Keratinocyte (primary cell): ENCODE measurements around the gene TAS2R46. TPM values are rescaled to one million over a fixed set of nuclear protein-coding genes. Genes with fewer than 3 reads are reported as not detected.

ENCODE experiments used
- DNase-seq: peaks from one replicate; pipeline ENCODE4 v3.0.0-alpha.2; 2011; ENCODE audit warnings: low read depth, missing footprints, low spot score
- FAIRE-seq: peaks from 2 replicates; lab custom pipeline; 2011; peaks lifted over from hg19 to GRCh38; lab: Jason Lieb, UNC
- H2AFZ ChIP-seq: 2 replicates; pipeline ENCODE4 v1.6.0; 2012; ENCODE audit warnings: low read length, control low read depth, inconsistent platforms; ENCODE audit not compliant: control insufficient read depth
- H3K27ac ChIP-seq: 2 replicates; pipeline ENCODE4 v1.5.1; 2011; ENCODE audit warnings: low read length; ENCODE audit not compliant: control insufficient read depth, insufficient read depth
- H3K27me3 ChIP-seq: 3 replicates; pipeline ENCODE4 v1.6.0; 2011; ENCODE audit warnings: low read length; ENCODE audit not compliant: control insufficient read depth, insufficient read depth; ENCODE audit errors: extremely low read depth
- H3K36me3 ChIP-seq, 2 experiments: 2 replicates in 1 of 2; 3 replicates in 1 of 2; pipeline ENCODE4 v1.5.1; 2011; ENCODE audit warnings: low read length in 2 of 2, mild to moderate bottlenecking in 1 of 2; ENCODE audit not compliant: control insufficient read depth in 2 of 2, insufficient read depth in 2 of 2; ENCODE audit errors: extremely low read depth in 1 of 2
- H3K4me1 ChIP-seq: 3 replicates; pipeline ENCODE4 v1.5.1; 2011; ENCODE audit warnings: low read length; ENCODE audit not compliant: control insufficient read depth, insufficient read depth; ENCODE audit errors: extremely low read depth
- H3K4me2 ChIP-seq: 3 replicates; pipeline ENCODE4 v1.6.0; 2011; ENCODE audit warnings: low read depth, low read length; ENCODE audit not compliant: control insufficient read depth, insufficient read depth; ENCODE audit errors: extremely low read depth
- H3K4me3 ChIP-seq, 3 experiments: fragments of 200-600 bp in 1 of 3; sonication (generic) in 1 of 3; 2 replicates in 2 of 3; 3 replicates in 1 of 3; pipeline ENCODE4 v1.5.1; 2011 to 2016; ENCODE audit warnings: low read length in 3 of 3, mild to moderate bottlenecking in 3 of 3, control low read depth in 2 of 3, inconsistent platforms in 1 of 3, low read depth in 1 of 3, mixed read lengths in 1 of 3, mixed run types in 1 of 3, moderate library complexity in 1 of 3; ENCODE audit not compliant: control insufficient read depth in 2 of 3, insufficient read depth in 2 of 3; ENCODE audit errors: extremely low read depth in 1 of 3
- H3K79me2 ChIP-seq: 2 replicates; pipeline ENCODE4 v1.6.0; 2012; ENCODE audit warnings: low read length; ENCODE audit not compliant: control insufficient read depth, insufficient read depth
- H3K9ac ChIP-seq: 3 replicates; pipeline ENCODE4 v1.6.0; 2011; ENCODE audit warnings: low read length; ENCODE audit not compliant: control insufficient read depth, insufficient read depth; ENCODE audit errors: extremely low read depth
- H3K9me1 ChIP-seq: 3 replicates; pipeline ENCODE4 v1.6.0; 2011; ENCODE audit warnings: low read length; ENCODE audit not compliant: control insufficient read depth, insufficient read depth; ENCODE audit errors: extremely low read depth
- H3K9me3 ChIP-seq: 2 replicates; pipeline ENCODE4 v1.5.1; 2012; ENCODE audit warnings: low read depth, low read length; ENCODE audit not compliant: control insufficient read depth
- H4K20me1 ChIP-seq: 3 replicates; pipeline ENCODE4 v1.6.0; 2011; ENCODE audit warnings: low read length; ENCODE audit not compliant: control insufficient read depth, insufficient read depth; ENCODE audit errors: extremely low read depth
- CTCF ChIP-seq, 3 experiments: IDR thresholded peaks in 1 of 3; conservative IDR thresholded peaks in 1 of 3; optimal IDR thresholded peaks in 1 of 3; 2 replicates in 2 of 3; 3 replicates in 1 of 3; pipeline versions ENCODE3 to v1.5.1; 2011; ENCODE audit warnings: low read length in 3 of 3, mild to moderate bottlenecking in 3 of 3, moderate library complexity in 2 of 3, control low read depth in 1 of 3, inconsistent platforms in 1 of 3; ENCODE audit not compliant: insufficient read depth in 2 of 3; ENCODE audit errors: extremely low read depth in 1 of 3
- EZH2 ChIP-seq: IDR thresholded peaks from one replicate; pipeline ENCODE4 v1.6.1; 2012; ENCODE audit warnings: inconsistent platforms, mild to moderate bottlenecking, low read length, moderate library complexity
- dilution Hi-C: fragments of 300-500 bp; cut with MboI; formaldehyde crosslinking; loops from one replicate; pipeline ENCODE4 v1.7.0; 2020; ENCODE audit warnings: low sequenced_read_pairs; ENCODE audit not compliant: extremely low pct_ligation_motif_present
- polyA plus RNA-seq, 5 experiments: library from polyadenylated mRNA; depleted of rRNA in 3 of 5; stranded (reverse) in 3 of 5; stranded (forward) in 1 of 5; unstranded in 1 of 5; fragments of >200 nt; gene quantifications; 1 replicate in 1 of 5; 2 replicates in 3 of 5; 3 replicates in 1 of 5; pipeline versions ENCODE4 v1.2.1 to v1.2.3, GENCODE V29; 2011 to 2012; ENCODE audit warnings: missing spikeins in 2 of 5, low read depth in 1 of 5, low replicate concordance in 1 of 5

TAS2R46 gene
- polyA plus RNA-seq, 1 donor (not counting 4 experiments of a cell fraction or from before 2014, with no cell fraction given): 0.10 TPM

GRCh38 chr12:11016937-11017336 is 45.2 kb downstream of the TAS2R46 start:
- H3K4me2 ChIP-seq: no peak overlapping the region
- H3K4me1 ChIP-seq: no peaks in the 10 kb centered on the region
- H3K79me2 ChIP-seq: no peaks in the 10 kb centered on the region
- dilution Hi-C loops: no loop called here
- H3K4me3 ChIP-seq: no peak overlapping the region
- H3K27ac ChIP-seq: no peak overlapping the region
- no peak for FAIRE-seq
- H3K9me1 ChIP-seq: no peaks in the 10 kb centered on the region
- no peak for DNase-seq
- no peaks in the 10 kb centered on the region for H4K20me1 ChIP-seq
- H3K9me3 ChIP-seq: no peaks in the 10 kb centered on the region
- no peak overlapping the region for H3K9ac ChIP-seq
- H3K27me3 ChIP-seq: no peaks in the 10 kb centered on the region
- H2AFZ ChIP-seq: no peak overlapping the region
- H3K36me3 ChIP-seq: no peaks in the 10 kb centered on the region
- TF ChIP-seq EZH2 (no peak), CTCF (optimal IDR thresholded peaks at IDR 0.05 in 1 of 3, IDR thresholded peaks at IDR 0.05 in 1 of 3, conservative IDR thresholded peaks at IDR 0.05 in 1 of 3; ENCODE audit: extremely low read depth in 1 of 3, insufficient read depth in 2 of 3, low read length in 3 of 3) (no peak)

- no peak for FAIRE-seq
- dilution Hi-C loops: no loop called here
- Histone ChIP-seq H3K36me3 (no peaks in the 10 kb centered on the region), H3K9me3 (no peaks in the 10 kb centered on the region), H3K4me3 (no peak overlapping the region), H3K4me1 (no peaks in the 10 kb centered on the region), H3K27me3 (no peaks in the 10 kb centered on the region), H3K27ac (no peak overlapping the region), H2AFZ (no peak overlapping the region), H3K9me1 (no peaks in the 10 kb centered on the region), H4K20me1 (no peaks in the 10 kb centered on the region), H3K4me2 (no peak overlapping the region), H3K9ac (no peak overlapping the region), H3K79me2 (no peaks in the 10 kb centered on the region)
- TF ChIP-seq CTCF (optimal IDR thresholded peaks at IDR 0.05 in 1 of 3, IDR thresholded peaks at IDR 0.05 in 1 of 3, conservative IDR thresholded peaks at IDR 0.05 in 1 of 3; ENCODE audit: extremely low read depth in 1 of 3, insufficient read depth in 2 of 3, low read length in 3 of 3) (no peak), EZH2 (no peak)
- no peak for DNase-seq
Measured at GRCh38 chr12:11015775-11016430, 46.2 kb downstream of the TAS2R46 start.
